ENCODE measurements around the gene SMIM38.

DNA sequence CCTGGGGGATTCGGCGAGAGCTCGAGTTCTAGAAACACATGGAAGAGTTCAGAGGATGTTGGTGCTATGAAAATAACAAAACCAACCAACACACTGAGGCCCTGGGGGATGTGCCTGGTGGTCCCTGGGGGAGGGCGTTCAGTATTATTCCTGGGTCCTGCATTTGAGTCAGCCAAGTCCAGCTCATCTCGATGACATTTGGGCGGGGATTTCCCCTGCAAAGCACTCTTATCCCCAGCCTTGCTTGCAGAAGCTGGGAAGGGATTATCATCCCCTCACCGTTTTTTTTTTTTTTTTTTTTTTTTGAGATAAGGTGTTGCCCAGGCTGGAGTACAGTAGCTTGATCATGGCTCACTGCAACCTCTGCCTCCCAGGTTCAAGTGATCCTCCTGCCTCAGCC lies 2.1 kb upstream of the SMIM38 start:
- TF ChIP-seq, protein P1, sequence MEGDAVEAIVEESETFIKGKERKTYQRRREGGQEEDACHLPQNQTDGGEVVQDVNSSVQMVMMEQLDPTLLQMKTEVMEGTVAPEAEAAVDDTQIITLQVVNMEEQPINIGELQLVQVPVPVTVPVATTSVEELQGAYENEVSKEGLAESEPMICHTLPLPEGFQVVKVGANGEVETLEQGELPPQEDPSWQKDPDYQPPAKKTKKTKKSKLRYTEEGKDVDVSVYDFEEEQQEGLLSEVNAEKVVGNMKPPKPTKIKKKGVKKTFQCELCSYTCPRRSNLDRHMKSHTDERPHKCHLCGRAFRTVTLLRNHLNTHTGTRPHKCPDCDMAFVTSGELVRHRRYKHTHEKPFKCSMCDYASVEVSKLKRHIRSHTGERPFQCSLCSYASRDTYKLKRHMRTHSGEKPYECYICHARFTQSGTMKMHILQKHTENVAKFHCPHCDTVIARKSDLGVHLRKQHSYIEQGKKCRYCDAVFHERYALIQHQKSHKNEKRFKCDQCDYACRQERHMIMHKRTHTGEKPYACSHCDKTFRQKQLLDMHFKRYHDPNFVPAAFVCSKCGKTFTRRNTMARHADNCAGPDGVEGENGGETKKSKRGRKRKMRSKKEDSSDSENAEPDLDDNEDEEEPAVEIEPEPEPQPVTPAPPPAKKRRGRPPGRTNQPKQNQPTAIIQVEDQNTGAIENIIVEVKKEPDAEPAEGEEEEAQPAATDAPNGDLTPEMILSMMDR (IDR thresholded peaks at IDR 0.05), result no peak
- TF ChIP-seq EZH2 (IDR thresholded peaks at IDR 0.05; ENCODE audit: borderline replicate concordance, insufficient read depth, low read depth, low read length, poor library complexity, severe bottlenecking), result no peak

Data from B cell (primary cell).